IMR-90 (cell line): Measurements from ENCODE around the gene THSD8. TPM values are rescaled to one million over a fixed set of nuclear protein-coding genes. Genes with fewer than 3 reads are reported as not detected.

Source experiments
- ATAC-seq: fragments of 200-7000 bp; cut with Tn5 transposase; 2 replicates; pipeline ENCODE4 v1.9.1; 2020; ENCODE audit warnings: low read depth, mild to moderate bottlenecking, moderate library complexity
- BruUV-seq: library from RNA; stranded (reverse); fragments of 400-500 nt; replicated peaks from 2 replicates; lab custom pipeline; 2021; lab: Mats Ljungman, UMichigan
- CTCF ChIA-PET: fragments of 300-600 bp; formaldehyde crosslinking; extraction: SDS; loops from one replicate; lab custom pipeline; 2021; ENCODE audit warnings: antibody characterized with exemption; lab: Yijun Ruan, JAX
- POLR2A ChIA-PET: fragments of 300-600 bp; sonication (Branson Sonifier 250); formaldehyde crosslinking; loops from one replicate; lab custom pipeline; 2022; ENCODE audit warnings: antibody characterized with exemption; ENCODE audit not compliant: unreplicated experiment; lab: Charles Lee
- DNase-seq: peaks from one replicate; pipeline ENCODE4 v3.0.0; 2013
- H2AFZ ChIP-seq: replicated peaks from 2 replicates; pipeline ENCODE3; 2013; ENCODE audit warnings: low read length, mild to moderate bottlenecking; ENCODE audit not compliant: poor library complexity
- H2AK5ac ChIP-seq: 2 replicates; pipeline ENCODE4 v1.6.1; 2013; ENCODE audit warnings: low read depth, low read length, inconsistent platforms
- H2AK9ac ChIP-seq: replicated peaks from 2 replicates; pipeline ENCODE3; 2013; ENCODE audit warnings: mild to moderate bottlenecking, low read depth, low read length, moderate library complexity; ENCODE audit not compliant: poor library complexity
- H2BK120ac ChIP-seq: 2 replicates; pipeline ENCODE4 v1.6.1; 2013; ENCODE audit warnings: low read depth, low read length, inconsistent platforms
- H2BK15ac ChIP-seq: 3 replicates; pipeline ENCODE4 v1.6.1; 2013; ENCODE audit warnings: low read depth, low read length, inconsistent platforms
- H2BK20ac ChIP-seq: 2 replicates; pipeline ENCODE4 v1.6.1; 2013; ENCODE audit warnings: low read depth, mild to moderate bottlenecking, inconsistent platforms, low read length, moderate library complexity
- H2BK5ac ChIP-seq: 2 replicates; pipeline ENCODE4 v1.6.1; 2013; ENCODE audit warnings: mild to moderate bottlenecking, low read depth, low read length, inconsistent platforms; ENCODE audit not compliant: poor library complexity, severe bottlenecking
- H3K14ac ChIP-seq: replicated peaks from 2 replicates; pipeline ENCODE4 v1.6.1; 2013; ENCODE audit warnings: low read depth, low read length, inconsistent platforms
- H3K18ac ChIP-seq: 2 replicates; pipeline ENCODE4 v1.6.1; 2013; ENCODE audit warnings: low read depth, low read length, control low read depth
- H3K23ac ChIP-seq: 2 replicates; pipeline ENCODE4 v1.6.1; 2013; ENCODE audit warnings: low read depth, low read length, inconsistent platforms
- H3K27ac ChIP-seq: 2 replicates; pipeline ENCODE4 v1.5.1; 2013; ENCODE audit warnings: mild to moderate bottlenecking, control low read depth, low read length; ENCODE audit not compliant: insufficient read depth
- H3K27me3 ChIP-seq: 2 replicates; pipeline ENCODE4 v1.6.1; 2013; ENCODE audit warnings: low read length; ENCODE audit not compliant: control insufficient read depth, insufficient read depth
- H3K36me3 ChIP-seq: 2 replicates; pipeline ENCODE4 v1.6.1; 2013; ENCODE audit warnings: low read length, mixed read lengths; ENCODE audit not compliant: control insufficient read depth, insufficient read depth
- H3K4ac ChIP-seq: 2 replicates; pipeline ENCODE4 v1.6.1; 2013; ENCODE audit warnings: low read depth, low read length, inconsistent platforms
- H3K4me1 ChIP-seq: 2 replicates; pipeline ENCODE4 v1.6.1; 2013; ENCODE audit warnings: low read length, mixed read lengths; ENCODE audit not compliant: control insufficient read depth, insufficient read depth
- H3K4me2 ChIP-seq: 2 replicates; pipeline ENCODE4 v1.6.1; 2013; ENCODE audit warnings: low read depth, mild to moderate bottlenecking, control low read depth, low read length, moderate library complexity
- H3K4me3 ChIP-seq: 2 replicates; pipeline ENCODE4 v1.5.1; 2013; ENCODE audit warnings: low read depth, mild to moderate bottlenecking, control low read depth, low read length, moderate library complexity; ENCODE audit not compliant: insufficient read depth
- H3K56ac ChIP-seq: 2 replicates; pipeline ENCODE4 v1.6.1; 2013; ENCODE audit warnings: low read length, inconsistent platforms; ENCODE audit not compliant: insufficient read depth; ENCODE audit errors: extremely low read depth
- H3K79me1 ChIP-seq, 2 experiments: 2 replicates each; pipeline ENCODE4 v1.6.1; 2013; ENCODE audit warnings: low read length in 2 of 2, inconsistent platforms in 1 of 2, low read depth in 1 of 2
- H3K9ac ChIP-seq: 2 replicates; pipeline ENCODE4 v1.6.1; 2013; ENCODE audit warnings: low read depth, low read length, control low read depth
- H3K9me1 ChIP-seq: 2 replicates; pipeline ENCODE4 v1.6.1; 2013; ENCODE audit warnings: low read length, inconsistent platforms; ENCODE audit not compliant: insufficient read depth
- H3K9me3 ChIP-seq: 2 replicates; pipeline ENCODE4 v1.6.1; 2013; ENCODE audit warnings: low read length; ENCODE audit not compliant: control insufficient read depth, insufficient read depth
- H4K20me1 ChIP-seq: 2 replicates; pipeline ENCODE4 v1.6.1; 2013; ENCODE audit warnings: low read length, inconsistent platforms; ENCODE audit not compliant: insufficient read depth
- H4K5ac ChIP-seq: 2 replicates; pipeline ENCODE4 v1.6.1; 2013; ENCODE audit warnings: mild to moderate bottlenecking, low read depth, low read length, control low read depth
- H4K8ac ChIP-seq, 2 experiments: 2 replicates each; pipeline ENCODE4 v1.6.1; 2013; ENCODE audit warnings: low read depth in 2 of 2, low read length in 2 of 2, control low read depth in 1 of 2, inconsistent platforms in 1 of 2
- H4K91ac ChIP-seq: 2 replicates; pipeline ENCODE4 v1.6.1; 2013; ENCODE audit warnings: low read depth, low read length, inconsistent platforms; ENCODE audit not compliant: insufficient read depth
- BHLHE40 ChIP-seq: fragments of 150-350 bp; IDR thresholded peaks from 2 replicates; pipeline ENCODE4 v1.6.1; 2016; ENCODE audit warnings: mild to moderate bottlenecking, low read depth, low read length
- CEBPB ChIP-seq: IDR thresholded peaks from 2 replicates; pipeline ENCODE4 v1.6.1; 2012; ENCODE audit warnings: low read depth, low read length, improper control_type of control experiment
- CHD1 ChIP-seq: IDR thresholded peaks from 2 replicates; pipeline ENCODE4 v1.6.1; 2012; ENCODE audit warnings: low read depth, low read length, improper control_type of control experiment
- FOS ChIP-seq: fragments of 150-350 bp; IDR thresholded peaks from 2 replicates; pipeline ENCODE4 v1.6.1; 2016; ENCODE audit warnings: low read depth, low read length
- MAFK ChIP-seq: IDR thresholded peaks from 2 replicates; pipeline ENCODE4 v1.6.1; 2012; ENCODE audit warnings: low read depth, low read length, improper control_type of control experiment
- MAZ ChIP-seq: IDR thresholded peaks from 2 replicates; pipeline ENCODE4 v1.6.1; 2012; ENCODE audit warnings: low read depth, mild to moderate bottlenecking, low read length, improper control_type of control experiment, moderate library complexity, borderline replicate concordance
- MXI1 ChIP-seq: IDR thresholded peaks from 2 replicates; pipeline ENCODE4 v1.6.1; 2012; ENCODE audit warnings: low read depth, mild to moderate bottlenecking, low read length, moderate library complexity, borderline replicate concordance
- NFE2L2 ChIP-seq: fragments of 150-350 bp; IDR thresholded peaks from 2 replicates; pipeline ENCODE4 v1.6.1; 2016; ENCODE audit warnings: low read depth, mild to moderate bottlenecking, low read length
- POLR2A ChIP-seq: IDR thresholded peaks from 2 replicates; pipeline ENCODE4 v1.6.1; 2012; ENCODE audit warnings: mild to moderate bottlenecking, low read depth, low read length
- RAD21 ChIP-seq: IDR thresholded peaks from 2 replicates; pipeline ENCODE4 v1.6.1; 2012; ENCODE audit warnings: low read length, improper control_type of control experiment
- RCOR1 ChIP-seq: IDR thresholded peaks from 2 replicates; pipeline ENCODE4 v1.6.1; 2012; ENCODE audit warnings: mild to moderate bottlenecking, low read length, improper control_type of control experiment; ENCODE audit not compliant: insufficient replicate concordance
- RFX5 ChIP-seq: IDR thresholded peaks from 2 replicates; pipeline ENCODE4 v1.8.0; 2012; ENCODE audit warnings: low read depth, mild to moderate bottlenecking, low read length, moderate library complexity
- SMC3 ChIP-seq: fragments of 150-350 bp; IDR thresholded peaks from 2 replicates; pipeline ENCODE4 v1.6.1; 2016; ENCODE audit warnings: low read depth, mild to moderate bottlenecking, antibody characterized with exemption, low read length, moderate library complexity
- WGBS, 2 experiments: methylation state at CpG; one replicate each; pipeline versions ENCODE4 v1.1.5 to v1.1.7; 2013; ENCODE audit warnings: missing lambda C conversion rate in 2 of 2; ENCODE audit not compliant: insufficient read length in 1 of 2; ENCODE audit errors: extremely low coverage in 2 of 2; 5-methylcytosine and 5-hydroxymethylcytosine counted together
- dilution Hi-C: fragments of 300-500 bp; cut with HindIII; formaldehyde crosslinking; loops from one replicate; pipeline ENCODE4 v1.14.3; 2018; ENCODE audit warnings: low sequenced_read_pairs; ENCODE audit not compliant: unreplicated experiment
- in situ Hi-C: fragments of 300-500 bp; cut with MboI; formaldehyde crosslinking; loops from 3 replicates; pipeline ENCODE4 v1.14.3; 2019; ENCODE audit warnings: low sequenced_read_pairs, inconsistent platforms, mixed read lengths
- intact Hi-C: fragments of 100-400 bp; cut with micrococcal nuclease; formaldehyde crosslinking; loops from 2 replicates; pipeline ENCODE4 v1.10.0; 2022
- polyA plus RNA-seq, 3 experiments: library from polyadenylated mRNA; depleted of rRNA; stranded (reverse); fragments of >200 nt; gene quantifications; 2 replicates each; pipeline ENCODE4 v1.2.3, GENCODE V29; 2012; ENCODE audit warnings: low replicate concordance in 1 of 3
- total RNA-seq: library from RNA; depleted of rRNA; stranded (reverse); fragments of >200 nt; gene quantifications from 2 replicates; pipeline ENCODE4 v1.2.3, GENCODE V29; 2012
- TF ChIP-seq, protein P1 (sequence below): fragments of 150-350 bp; IDR thresholded peaks from 2 replicates; pipeline ENCODE4 v1.6.1; 2016; ENCODE audit warnings: low read depth, mild to moderate bottlenecking, low read length, moderate library complexity, borderline replicate concordance
- TF ChIP-seq, protein P2 (sequence below): fragments of 150-350 bp; IDR thresholded peaks from 2 replicates; pipeline ENCODE4 v1.6.1; 2017; ENCODE audit warnings: mild to moderate bottlenecking, antibody characterized with exemption, low read length, low read depth
- TF ChIP-seq, protein P3 (sequence below): conservative IDR thresholded peaks from 2 replicates; pipeline ENCODE4 v1.5.1; 2012; ENCODE audit warnings: mild to moderate bottlenecking, low read depth, low read length, improper control_type of control experiment

Gene THSD8
- total and polyA plus RNA-seq, 2 of the 4 experiments (the other 2 are of a cell fraction) = 0.68 TPM; not detected in 1

DNA sequence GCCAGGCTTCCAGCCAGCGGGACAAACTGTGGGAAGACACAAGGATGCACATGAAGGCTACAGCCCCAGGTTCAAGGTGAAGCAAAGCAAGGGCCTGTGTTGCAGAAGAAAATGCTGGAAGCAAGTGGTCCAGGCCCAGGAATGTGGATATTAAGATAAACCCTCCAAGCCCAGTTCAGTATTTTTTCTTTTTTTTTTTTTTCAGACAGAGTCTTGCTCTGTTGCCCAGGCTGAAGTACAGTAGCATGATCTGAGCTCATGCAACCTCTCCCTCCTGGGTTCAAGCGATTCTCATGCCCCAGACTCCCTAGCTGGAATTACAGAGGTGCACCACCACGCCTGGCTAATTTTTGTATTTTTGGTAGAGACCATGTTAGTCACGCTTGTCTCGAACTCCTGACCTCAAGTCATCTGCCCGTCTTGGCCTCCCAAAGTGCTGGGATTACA lies 4.7 kb upstream of the THSD8 start:
- Histone ChIP-seq H2BK20ac (no peak overlapping the region), H4K20me1 (peaks cover 12% of the 10 kb centered on the region), H2AK9ac (no peak overlapping the region), H3K14ac (no peak overlapping the region), H2BK120ac (no peak overlapping the region), H3K27me3 (no peaks in the 10 kb centered on the region), H2AK5ac (no peak overlapping the region), H3K9me3 (no peaks in the 10 kb centered on the region), H2BK5ac (no peak overlapping the region), H3K27ac (no peak overlapping the region), H3K4me2 (no peak overlapping the region), H3K4ac (no peak overlapping the region), H4K5ac (no peak overlapping the region), H2AFZ (no peak overlapping the region), H3K36me3 (peaks cover 9% of the 10 kb centered on the region), H3K56ac (no peak overlapping the region), H3K9me1 (no peaks in the 10 kb centered on the region), H3K79me1 (peaks cover 4 to 34% of the 10 kb centered on the region in 2 experiments; a peak in 3 of 4 replicates), H3K23ac (no peak overlapping the region), H3K18ac (no peak overlapping the region), H3K4me1 (peaks cover 6% of the 10 kb centered on the region), H4K8ac (no peak overlapping the region), H4K91ac (no peak overlapping the region), H3K9ac (no peak overlapping the region), H2BK15ac (no peak overlapping the region), H3K4me3 (no peak overlapping the region)
- WGBS, 2 experiments = 90% methylated on average over 2 of the region's 6 CpGs; no CpG with 5 or more reads in 1 of the 2 experiments
- BruUV-seq = no TSS peak
- no peak for DNase-seq
- no peak for ATAC-seq
- TF ChIP-seq CEBPB = no peak
- no peak for TF ChIP-seq RCOR1
- TF ChIP-seq NFE2L2 = no peak
- TF ChIP-seq BHLHE40 = no peak
- TF ChIP-seq MXI1 = no peak
- TF ChIP-seq, protein P1, sequence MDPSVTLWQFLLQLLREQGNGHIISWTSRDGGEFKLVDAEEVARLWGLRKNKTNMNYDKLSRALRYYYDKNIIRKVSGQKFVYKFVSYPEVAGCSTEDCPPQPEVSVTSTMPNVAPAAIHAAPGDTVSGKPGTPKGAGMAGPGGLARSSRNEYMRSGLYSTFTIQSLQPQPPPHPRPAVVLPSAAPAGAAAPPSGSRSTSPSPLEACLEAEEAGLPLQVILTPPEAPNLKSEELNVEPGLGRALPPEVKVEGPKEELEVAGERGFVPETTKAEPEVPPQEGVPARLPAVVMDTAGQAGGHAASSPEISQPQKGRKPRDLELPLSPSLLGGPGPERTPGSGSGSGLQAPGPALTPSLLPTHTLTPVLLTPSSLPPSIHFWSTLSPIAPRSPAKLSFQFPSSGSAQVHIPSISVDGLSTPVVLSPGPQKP = no peak
- TF ChIP-seq POLR2A = no peak
- no peak for TF ChIP-seq FOS
- TF ChIP-seq RFX5 = no peak
- TF ChIP-seq MAZ = no peak
- no peak for TF ChIP-seq CHD1
- no peak for TF ChIP-seq RAD21
- TF ChIP-seq, protein P2, sequence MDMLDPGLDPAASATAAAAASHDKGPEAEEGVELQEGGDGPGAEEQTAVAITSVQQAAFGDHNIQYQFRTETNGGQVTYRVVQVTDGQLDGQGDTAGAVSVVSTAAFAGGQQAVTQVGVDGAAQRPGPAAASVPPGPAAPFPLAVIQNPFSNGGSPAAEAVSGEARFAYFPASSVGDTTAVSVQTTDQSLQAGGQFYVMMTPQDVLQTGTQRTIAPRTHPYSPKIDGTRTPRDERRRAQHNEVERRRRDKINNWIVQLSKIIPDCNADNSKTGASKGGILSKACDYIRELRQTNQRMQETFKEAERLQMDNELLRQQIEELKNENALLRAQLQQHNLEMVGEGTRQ = no peak
- TF ChIP-seq MAFK = no peak
- TF ChIP-seq, protein P3, sequence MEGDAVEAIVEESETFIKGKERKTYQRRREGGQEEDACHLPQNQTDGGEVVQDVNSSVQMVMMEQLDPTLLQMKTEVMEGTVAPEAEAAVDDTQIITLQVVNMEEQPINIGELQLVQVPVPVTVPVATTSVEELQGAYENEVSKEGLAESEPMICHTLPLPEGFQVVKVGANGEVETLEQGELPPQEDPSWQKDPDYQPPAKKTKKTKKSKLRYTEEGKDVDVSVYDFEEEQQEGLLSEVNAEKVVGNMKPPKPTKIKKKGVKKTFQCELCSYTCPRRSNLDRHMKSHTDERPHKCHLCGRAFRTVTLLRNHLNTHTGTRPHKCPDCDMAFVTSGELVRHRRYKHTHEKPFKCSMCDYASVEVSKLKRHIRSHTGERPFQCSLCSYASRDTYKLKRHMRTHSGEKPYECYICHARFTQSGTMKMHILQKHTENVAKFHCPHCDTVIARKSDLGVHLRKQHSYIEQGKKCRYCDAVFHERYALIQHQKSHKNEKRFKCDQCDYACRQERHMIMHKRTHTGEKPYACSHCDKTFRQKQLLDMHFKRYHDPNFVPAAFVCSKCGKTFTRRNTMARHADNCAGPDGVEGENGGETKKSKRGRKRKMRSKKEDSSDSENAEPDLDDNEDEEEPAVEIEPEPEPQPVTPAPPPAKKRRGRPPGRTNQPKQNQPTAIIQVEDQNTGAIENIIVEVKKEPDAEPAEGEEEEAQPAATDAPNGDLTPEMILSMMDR = no peak
- no peak for TF ChIP-seq SMC3
- intact Hi-C loops = no loop called here
- POLR2A ChIA-PET = no interaction called here
- in situ Hi-C loops = loop anchor here (25.0 kb wide), 1 partner anchor 1040 kb away; no protein-coding TSS in a partner anchor
- dilution Hi-C loops = no loop called here
- CTCF ChIA-PET = interaction anchor here (0.7 to 4.1 kb wide), 2 partner anchors 31 to 40 kb away, joined by 3 to 30 read pairs; no protein-coding TSS in a partner anchor
